Activated naive CD8-positive, alpha-beta T cell treated with anti-CD3 and anti-CD28 coated beads, Interleukin-2, amount 10 ng/mL, durations not matched to agents 7 days and 5 days (primary cell): ENCODE results near the gene NSMF. TPM values are rescaled to one million over a fixed set of nuclear protein-coding genes. Genes with fewer than 3 reads are reported as not detected.

Experiments used
- ATAC-seq: fragments of 150-1000 bp; cut with Tn5 transposase; one replicate; pipeline ENCODE4 v1.10.0; 2021; ENCODE audit warnings: low read depth, moderate library complexity
- POLR2A ChIA-PET: fragments of 350-600 bp; sonication (Branson Sonifier 250); formaldehyde crosslinking; loops from one replicate; lab custom pipeline; 2021; ENCODE audit warnings: antibody characterized with exemption; lab: Charles Lee
- DNase-seq: peaks from one replicate; pipeline ENCODE4 v3.0.0; 2021
- H3K27ac Mint-ChIP-seq: one replicate; pipeline ENCODE4 v1.8.0; 2022; ENCODE audit warnings: mild to moderate bottlenecking, mixed read lengths
- H3K27me3 Mint-ChIP-seq: one replicate; pipeline ENCODE4 v1.8.0; 2022; ENCODE audit warnings: mild to moderate bottlenecking, moderate library complexity, mixed read lengths
- H3K36me3 Mint-ChIP-seq: one replicate; pipeline ENCODE4 v1.8.0; 2021; ENCODE audit warnings: mild to moderate bottlenecking, mixed read lengths
- H3K4me1 Mint-ChIP-seq: one replicate; pipeline ENCODE4 v1.8.0; 2021; ENCODE audit warnings: mixed read lengths
- H3K4me3 Mint-ChIP-seq: one replicate; pipeline ENCODE4 v1.8.0; 2022; ENCODE audit warnings: mild to moderate bottlenecking, moderate library complexity, mixed read lengths
- H3K9me3 Mint-ChIP-seq: one replicate; pipeline ENCODE4 v1.8.0; 2021; ENCODE audit warnings: mixed read lengths
- total RNA-seq, 2 experiments: library from RNA; stranded (reverse); gene quantifications; one replicate each; pipeline ENCODE4 v1.2.3, GENCODE V29; 2021

Gene NSMF
- total RNA-seq, 2 experiments from 2014 or later, result 54.3 to 58.4 TPM

DNA sequence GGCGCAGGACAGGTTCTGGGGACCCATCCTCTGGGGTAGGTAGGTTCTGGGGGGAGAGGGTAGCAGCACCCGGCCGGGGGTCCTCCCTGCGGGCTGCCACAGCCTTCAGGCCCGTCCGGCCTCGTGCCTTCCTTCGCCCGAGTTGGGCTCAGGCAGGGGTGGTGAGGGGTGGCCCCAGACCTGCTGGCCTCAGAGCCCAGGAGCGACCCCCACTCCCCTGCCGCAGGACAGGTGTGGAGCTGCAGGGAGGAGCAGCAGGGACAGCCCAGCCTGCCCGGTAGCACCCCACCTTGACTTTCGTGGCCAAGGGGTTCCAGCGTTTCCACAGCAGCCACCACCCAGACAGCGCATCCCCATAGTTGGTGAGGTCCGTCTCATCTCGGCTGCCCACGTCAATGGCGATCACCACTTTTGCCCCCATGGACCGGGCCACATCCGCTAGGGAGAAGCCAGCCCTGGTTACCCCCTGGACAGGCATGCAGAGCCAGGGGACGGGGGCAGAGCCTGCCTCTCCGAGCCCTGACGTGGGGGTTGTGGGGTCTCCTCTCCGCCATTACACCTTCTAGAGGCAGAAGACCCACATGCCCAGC, 3.4 kb upstream of the NSMF start:
- H3K4me1 Mint-ChIP-seq, result peaks cover 8% of the 10 kb centered on the region
- H3K9me3 Mint-ChIP-seq, result peaks cover 3% of the 10 kb centered on the region
- peak overlapping the region; percentile 78 for H3K4me3 Mint-ChIP-seq
- ATAC-seq, result no peak
- H3K36me3 Mint-ChIP-seq, result peaks cover 4% of the 10 kb centered on the region
- POLR2A ChIA-PET, result interaction anchor here (1.0 to 1.2 kb wide), 7 partner anchors 9 to 222 kb away, joined by 3 to 5 read pairs (median 4); partner anchors contain the start of genes EXD3, NOXA1 and TUBB4B
- DNase-seq, result peak; percentile 48
- H3K27ac Mint-ChIP-seq, result peak overlapping the region; percentile 94
- H3K27me3 Mint-ChIP-seq, result peaks cover 3% of the 10 kb centered on the region

GRCh38 chr9:137461663-137462395, 2.7 kb upstream of the NSMF start:
- H3K4me3 Mint-ChIP-seq, result peak overlapping the region; percentile 78
- peak overlapping the region; percentile 94 for H3K27ac Mint-ChIP-seq
- peaks cover 3% of the 10 kb centered on the region for H3K27me3 Mint-ChIP-seq
- ATAC-seq (peak; percentile 83), DNase-seq (peak; percentile 94)
- POLR2A ChIA-PET, result interaction anchor here (0.9 to 1.0 kb wide), 5 partner anchors 9 to 90 kb away, joined by 3 to 5 read pairs (median 3); partner anchors contain the start of genes EXD3 and NOXA1
- peaks cover 8% of the 10 kb centered on the region for H3K4me1 Mint-ChIP-seq
- peaks cover 5% of the 10 kb centered on the region for H3K36me3 Mint-ChIP-seq
- peaks cover 3% of the 10 kb centered on the region for H3K9me3 Mint-ChIP-seq

GRCh38 chr9:137461316-137461662, 2.2 kb upstream of the NSMF start:
- Mint-ChIP-seq H3K27ac (peak overlapping the region; percentile 94), H3K4me1 (peaks cover 8% of the 10 kb centered on the region), H3K27me3 (peaks cover 2% of the 10 kb centered on the region), H3K4me3 (peak overlapping the region; percentile 30), H3K36me3 (peaks cover 8% of the 10 kb centered on the region), H3K9me3 (peaks cover 2% of the 10 kb centered on the region)
- DNase-seq (no peak), ATAC-seq (no peak)
- POLR2A ChIA-PET, result interaction anchor here (0.9 to 1.0 kb wide), 5 partner anchors 8 to 91 kb away, joined by 3 to 5 read pairs (median 3); partner anchors contain the start of genes EXD3 and NOXA1

- Mint-ChIP-seq H3K27ac (peak overlapping the region; percentile 94), H3K4me1 (peaks cover 11% of the 10 kb centered on the region), H3K4me3 (peak overlapping the region; percentile 30), H3K36me3 (peaks cover 11% of the 10 kb centered on the region), H3K9me3 (no peaks in the 10 kb centered on the region), H3K27me3 (no peaks in the 10 kb centered on the region)
- no peak for ATAC-seq
- POLR2A ChIA-PET, result interaction anchor here (1.4 kb wide), 1 partner anchor 220 kb away, joined by 3 read pairs; the partner anchor contains the start of gene TUBB4B
- peak; percentile 47 for DNase-seq
Measured at GRCh38 chr9:137460363-137461315, 1.5 kb upstream of the NSMF start.

DNA sequence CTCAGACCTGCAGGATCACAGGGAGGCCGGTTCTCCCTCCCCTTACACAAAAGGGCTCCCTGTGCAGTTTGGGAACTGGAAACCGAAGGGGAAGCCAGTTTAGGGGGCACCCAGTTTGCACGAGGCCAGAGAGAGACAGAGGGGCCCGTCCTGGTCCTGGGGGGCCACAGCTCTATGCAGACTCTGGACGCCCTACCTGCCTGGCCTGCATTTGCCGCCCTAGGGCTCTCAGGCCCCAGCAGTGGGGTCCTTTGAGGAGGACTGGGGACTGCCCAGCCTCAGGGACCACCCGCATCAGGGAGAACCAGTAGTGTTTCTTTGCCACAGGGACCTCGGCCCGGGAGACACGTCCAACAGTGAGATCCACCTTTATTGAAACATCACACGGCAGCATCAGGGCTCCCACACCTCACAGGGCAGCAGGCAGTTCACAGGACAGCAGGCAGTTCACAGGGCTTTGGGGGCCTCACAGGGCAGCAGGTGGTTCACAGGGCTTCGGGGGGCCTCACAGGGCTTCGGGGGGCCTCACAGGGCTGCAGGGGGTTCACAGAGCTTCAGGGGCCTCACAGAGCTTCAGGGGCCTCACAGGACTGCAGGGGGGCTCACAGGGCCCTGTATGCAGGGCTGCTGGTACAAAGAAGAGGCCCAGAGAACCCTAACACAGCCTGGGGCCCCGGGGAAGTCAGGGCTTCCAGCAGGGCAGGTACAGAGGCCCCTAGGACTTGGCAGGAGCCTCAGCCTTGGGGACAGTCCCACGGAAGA, 648 bp upstream of the NSMF start:
- ATAC-seq (no peak), DNase-seq (peak; percentile 45)
- no peaks in the 10 kb centered on the region for H3K27me3 Mint-ChIP-seq
- no peaks in the 10 kb centered on the region for H3K9me3 Mint-ChIP-seq
- peak overlapping the region; percentile 89 for H3K27ac Mint-ChIP-seq
- peaks cover 11% of the 10 kb centered on the region for H3K4me1 Mint-ChIP-seq
- peak overlapping the region; percentile 57 for H3K4me3 Mint-ChIP-seq
- H3K36me3 Mint-ChIP-seq, result peaks cover 13% of the 10 kb centered on the region
- POLR2A ChIA-PET, result interaction anchor here (0.6 to 1.4 kb wide), 6 partner anchors 10 to 219 kb away, joined by 3 read pairs; partner anchors contain the start of genes EXD3 and TUBB4B

DNA sequence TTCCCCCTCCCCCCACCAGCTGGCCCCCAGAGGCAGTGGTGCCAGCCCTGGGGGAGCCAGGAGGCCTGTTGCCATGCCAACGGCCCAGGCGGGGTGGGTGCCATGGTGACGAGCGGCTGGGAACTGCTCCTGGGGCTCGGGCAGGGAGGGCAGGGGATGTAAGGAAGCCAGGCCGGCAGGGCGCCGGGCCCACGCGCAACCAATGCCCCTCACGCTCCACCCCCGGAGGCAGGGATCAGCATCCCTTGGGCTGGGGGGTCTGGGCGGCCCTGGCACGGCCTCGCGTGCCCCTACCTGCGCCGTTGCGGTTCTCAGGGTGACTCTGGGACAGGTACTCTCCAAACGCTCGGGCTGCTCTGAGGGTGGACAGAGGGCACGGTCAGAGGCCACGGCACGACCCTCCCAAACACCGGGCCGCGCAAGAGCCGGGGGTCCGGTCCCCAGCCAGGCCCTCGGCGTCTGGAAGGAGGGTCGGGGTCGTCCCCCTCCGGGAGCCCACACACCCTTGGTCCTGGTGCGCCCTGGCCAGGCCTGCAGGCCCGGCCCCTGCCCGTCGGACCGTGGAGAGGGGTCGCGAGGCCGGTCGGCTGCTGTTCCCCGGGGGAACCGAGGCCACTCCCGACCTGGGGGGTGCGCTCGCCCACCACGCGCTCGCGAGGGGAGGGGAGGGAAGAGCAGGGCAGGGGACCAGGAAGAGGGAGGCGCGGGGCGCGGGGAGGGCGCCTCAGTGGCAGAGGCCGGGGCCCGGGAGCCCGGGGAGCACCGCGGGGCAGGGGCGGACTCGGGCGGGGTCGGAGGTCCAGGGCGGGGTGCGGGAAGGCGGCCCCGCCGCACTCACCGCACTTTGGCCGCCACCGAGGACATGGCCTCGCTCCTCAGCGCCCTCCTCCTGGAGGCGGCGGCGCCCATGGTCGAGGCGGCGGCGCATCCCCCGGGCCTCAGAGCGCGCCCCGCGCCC, 661 bp downstream of the NSMF start:
- no peak for DNase-seq
- Mint-ChIP-seq H3K4me1 (peaks cover 13% of the 10 kb centered on the region), H3K27me3 (no peaks in the 10 kb centered on the region), H3K36me3 (peaks cover 21% of the 10 kb centered on the region), H3K9me3 (no peaks in the 10 kb centered on the region), H3K4me3 (no peak overlapping the region), H3K27ac (no peak overlapping the region)
- POLR2A ChIA-PET, result interaction anchor here (0.7 kb wide), 1 partner anchor 36 kb away, joined by 3 read pairs; the partner anchor contains the start of gene EXD3
- ATAC-seq, result peak; percentile 2

GRCh38 chr9:137457406-137458193, 1.5 kb downstream of the NSMF start:
- POLR2A ChIA-PET, result interaction anchor here (1.2 kb wide), 1 partner anchor 34 kb away, joined by 4 read pairs; the partner anchor contains the start of genes EXD3 and NOXA1
- Mint-ChIP-seq H3K4me1 (peaks cover 13% of the 10 kb centered on the region), H3K4me3 (no peak overlapping the region), H3K27ac (no peak overlapping the region), H3K9me3 (no peaks in the 10 kb centered on the region), H3K36me3 (peaks cover 21% of the 10 kb centered on the region), H3K27me3 (no peaks in the 10 kb centered on the region)
- no peak for ATAC-seq
- peak; percentile 41 for DNase-seq

DNA sequence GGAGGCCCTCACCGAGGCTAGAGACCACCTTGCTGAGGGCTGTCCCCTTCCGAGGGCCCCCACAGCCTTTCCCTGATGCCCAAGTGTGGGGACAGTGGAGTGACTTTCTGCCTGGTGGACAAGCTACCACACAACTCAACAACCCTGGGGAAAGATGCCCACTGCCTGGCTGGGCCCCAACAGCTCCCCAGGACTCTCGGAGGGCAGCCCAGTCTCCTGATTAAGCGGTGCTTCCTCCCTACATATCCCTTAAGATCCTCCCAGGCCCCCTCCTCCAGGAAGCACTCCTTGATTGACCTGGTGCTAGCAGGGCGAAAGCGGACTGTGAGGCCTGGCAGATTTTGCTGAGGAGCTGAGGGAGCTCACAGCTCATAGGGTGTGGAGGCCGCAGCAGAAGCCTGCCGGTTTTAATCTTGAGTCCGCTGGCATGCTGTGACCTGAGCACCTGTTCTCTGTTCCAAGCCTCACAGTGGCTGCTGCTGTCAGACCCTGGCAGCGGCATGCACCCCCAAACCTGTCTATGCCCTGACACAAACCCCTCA, 2.2 kb downstream of the NSMF start:
- Mint-ChIP-seq H3K27ac (no peak overlapping the region), H3K36me3 (peaks cover 26% of the 10 kb centered on the region), H3K9me3 (no peaks in the 10 kb centered on the region), H3K27me3 (no peaks in the 10 kb centered on the region), H3K4me1 (peaks cover 14% of the 10 kb centered on the region), H3K4me3 (no peak overlapping the region)
- peak; percentile 28 for DNase-seq
- no peak for ATAC-seq
- POLR2A ChIA-PET, result interaction anchor here (1.2 kb wide), 1 partner anchor 34 kb away, joined by 4 read pairs; the partner anchor contains the start of genes EXD3 and NOXA1

DNA sequence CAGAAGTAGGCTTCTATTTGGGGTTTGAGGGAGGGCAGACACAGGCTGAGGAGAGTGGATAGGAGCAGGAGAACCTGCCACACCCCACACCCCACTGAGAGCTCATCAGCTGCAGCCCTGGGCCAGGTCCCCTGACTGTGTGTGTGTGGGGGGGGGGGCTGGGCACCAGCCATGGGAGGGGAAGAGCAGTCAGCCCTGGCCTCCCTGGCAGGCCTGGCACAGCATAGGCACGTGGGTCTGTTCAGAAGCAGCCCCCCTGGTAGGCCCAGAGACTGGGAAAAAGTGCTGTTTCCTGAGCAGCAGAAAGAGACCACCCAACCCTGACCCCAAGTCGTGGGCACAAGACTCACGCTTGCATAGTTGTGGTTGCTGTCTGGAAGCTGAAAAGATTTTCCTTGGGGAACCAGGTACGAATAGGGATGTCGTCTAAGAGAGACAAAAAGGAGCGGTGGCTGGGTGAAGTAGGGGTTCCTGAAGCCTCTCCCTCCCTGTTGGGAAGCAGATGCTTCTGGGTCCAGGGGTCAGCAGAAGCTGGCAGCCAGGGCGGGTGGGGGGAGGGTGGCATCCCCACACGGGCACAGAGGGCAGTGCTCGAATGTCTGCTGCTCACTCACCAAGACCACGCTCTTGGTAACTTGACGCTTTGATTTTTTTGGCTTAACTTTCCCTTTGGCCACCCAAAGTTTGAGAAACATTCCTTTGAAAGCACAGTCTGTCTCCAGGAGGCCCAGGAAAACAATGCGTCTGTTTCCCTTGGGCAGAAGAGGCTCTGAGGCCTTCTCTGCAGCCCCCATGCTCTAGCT, 2.9 kb downstream of the NSMF start:
- Mint-ChIP-seq H3K4me1 (peaks cover 16% of the 10 kb centered on the region), H3K27ac (peak overlapping the region; percentile 25), H3K4me3 (no peak overlapping the region), H3K27me3 (no peaks in the 10 kb centered on the region), H3K9me3 (no peaks in the 10 kb centered on the region), H3K36me3 (peaks cover 26% of the 10 kb centered on the region)
- DNase-seq (no peak), ATAC-seq (no peak)
- POLR2A ChIA-PET, result interaction anchor here (1.2 kb wide), 1 partner anchor 10 kb away, joined by 5 read pairs; no protein-coding TSS in a partner anchor
